Heart left ventricle (tissue), 13 donors: ENCODE results near the gene PPID.

ENCODE experiments used
- CTCF ChIP-seq, 12 donors: fragments of 200-600 bp; sonication (generic) in 4 of 12; IDR thresholded peaks; one replicate each; pipeline versions ENCODE4 v1.5.0 to v1.8.0; 2018 to 2022; ENCODE audit warnings: antibody characterized with exemption in 12 of 12, mild to moderate bottlenecking in 5 of 12
- POLR2A ChIP-seq, 2 donors: fragments of 450-650 bp; IDR thresholded peaks; one replicate each; pipeline ENCODE4 v1.6.1; 2017; ENCODE audit warnings: antibody characterized with exemption in 2 of 2, mild to moderate bottlenecking in 2 of 2, moderate library complexity in 2 of 2
- donor health status: ischemic (EF 13 %, LVEDD 7.1; RV severe dilation, severe dysfunction).
- donor health status: DM: no; HTN: yes; CAD: no.
- donor health status: DM: no; HTN: no; CAD: no.
- donor health status: ischemic (EF 25% LVEDD 6.9; RV normal size, moderate dysfunction).
- donor health status: ischemic (EF 25% LVEDD 5.7; RV mildly dilated, moderate dysfunction).
- donor health status: ischemic (EF 35%, LVEDD 5.7; RV mildly dilated, moderate dysfunction).
- donor health status: nonischemic (EF 11% LVEDD 7.7; RV severe dilation, severe dysfunction).
- donor health status: DM: yes; HTN: yes; CAD: no.
- donor health status: PGD.
- donor health status: ischemic (EF 29% LVEDD 5.4; RV normal size, mild dysfunction).
- donor health status: nonischemic (EF 23%, LVEDD 6.1; RV moderate dilation, normal function).

- TF ChIP-seq POLR2A (IDR thresholded peaks at IDR 0.05) (no peak), CTCF (IDR thresholded peaks at IDR 0.05) (no peak)
These were observed 41.1 kb downstream of the PPID start for GRCh38 chr4:158682066-158682465.
